Fibroblast of pulmonary artery (primary cell): ENCODE measurements around the gene KPNA3.

Source experiments
- DNase-seq: peaks from one replicate; pipeline ENCODE4 v3.0.0-alpha.2; 2010; ENCODE audit warnings: low read depth
- H3K4me3 ChIP-seq: replicated peaks from 2 replicates; pipeline ENCODE4 v1.5.1; 2011; ENCODE audit warnings: low read depth, mild to moderate bottlenecking, control low read depth, low read length, moderate library complexity
- TF ChIP-seq, protein P1 (sequence below): IDR thresholded peaks from 2 replicates; pipeline ENCODE4 v1.5.1; 2011; ENCODE audit warnings: mild to moderate bottlenecking, control low read depth, low read length, inconsistent platforms; ENCODE audit errors: missing control alignments

The KPNA3 gene

GRCh38 chr13:49651570-49652354 is 140.7 kb downstream of the KPNA3 start:
- TF ChIP-seq, protein P1, sequence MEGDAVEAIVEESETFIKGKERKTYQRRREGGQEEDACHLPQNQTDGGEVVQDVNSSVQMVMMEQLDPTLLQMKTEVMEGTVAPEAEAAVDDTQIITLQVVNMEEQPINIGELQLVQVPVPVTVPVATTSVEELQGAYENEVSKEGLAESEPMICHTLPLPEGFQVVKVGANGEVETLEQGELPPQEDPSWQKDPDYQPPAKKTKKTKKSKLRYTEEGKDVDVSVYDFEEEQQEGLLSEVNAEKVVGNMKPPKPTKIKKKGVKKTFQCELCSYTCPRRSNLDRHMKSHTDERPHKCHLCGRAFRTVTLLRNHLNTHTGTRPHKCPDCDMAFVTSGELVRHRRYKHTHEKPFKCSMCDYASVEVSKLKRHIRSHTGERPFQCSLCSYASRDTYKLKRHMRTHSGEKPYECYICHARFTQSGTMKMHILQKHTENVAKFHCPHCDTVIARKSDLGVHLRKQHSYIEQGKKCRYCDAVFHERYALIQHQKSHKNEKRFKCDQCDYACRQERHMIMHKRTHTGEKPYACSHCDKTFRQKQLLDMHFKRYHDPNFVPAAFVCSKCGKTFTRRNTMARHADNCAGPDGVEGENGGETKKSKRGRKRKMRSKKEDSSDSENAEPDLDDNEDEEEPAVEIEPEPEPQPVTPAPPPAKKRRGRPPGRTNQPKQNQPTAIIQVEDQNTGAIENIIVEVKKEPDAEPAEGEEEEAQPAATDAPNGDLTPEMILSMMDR, result no peak
- H3K4me3 ChIP-seq, result no peak overlapping the region
- DNase-seq, result no peak

GRCh38 chr13:49649963-49650312 is 142.5 kb downstream of the KPNA3 start:
- DNase-seq, result no peak
- TF ChIP-seq, protein P1, result no peak

More at GRCh38 chr13:49649963-49650312, 142.5 kb downstream of the KPNA3 start:
- H3K4me3 ChIP-seq, result no peak overlapping the region
